K562 (cell line): ENCODE data around the gene BAD. TPM values are rescaled to one million over a fixed set of nuclear protein-coding genes. Genes with fewer than 3 reads are reported as not detected.
A peak's percentile ranks its signal among the peaks of the same experiment; 100 is the strongest.

Experiments used
- CEBPB ChIP-seq: fragments of 450-650 bp; IDR thresholded peaks from 2 replicates; pipeline ENCODE4 v1.6.1; 2016; ENCODE audit warnings: missing genetic modification characterization, missing compliant biosample characterization
- DMBX1 ChIP-seq: fragments of 250-450 bp; sonication (Bioruptor Pico); IDR thresholded peaks from 2 replicates; pipeline ENCODE4 v1.8.0; 2022; ENCODE audit warnings: inconsistent platforms, mild to moderate bottlenecking, moderate library complexity, borderline replicate concordance
- GABPA ChIP-seq: fragments of 200-800 bp; sonication (Bioruptor generic); conservative IDR thresholded peaks from 2 replicates; pipeline ENCODE4 v1.6.1; 2016; ENCODE audit warnings: low read depth, missing genetic modification characterization, missing compliant biosample characterization
- HMBOX1 ChIP-seq: sonication (generic); IDR thresholded peaks from 2 replicates; pipeline ENCODE4 v1.6.1; 2016
- MAX ChIP-seq: sonication (generic); formaldehyde crosslinking; IDR thresholded peaks from 2 replicates; pipeline ENCODE4 v1.9.0; 2022; ENCODE audit warnings: mild to moderate bottlenecking, missing genetic modification reagents
- MED1 ChIP-seq: sonication (generic); formaldehyde crosslinking; IDR thresholded peaks from 2 replicates; pipeline ENCODE4 v1.8.1; 2023; ENCODE audit warnings: missing genetic modification reagents, borderline replicate concordance
- MYBL2 ChIP-seq, 2 experiments: fragments of 450-650 bp in 1 of 2; sonication (generic) in 1 of 2; formaldehyde crosslinking in 1 of 2; IDR thresholded peaks; 2 replicates each; pipeline versions ENCODE4 v1.6.1 to v1.8.1; 2017 to 2022; ENCODE audit warnings: borderline replicate concordance in 1 of 2, inconsistent platforms in 1 of 2, low read depth in 1 of 2, mild to moderate bottlenecking in 1 of 2, missing genetic modification reagents in 1 of 2, moderate library complexity in 1 of 2
- MYC ChIP-seq, 2 experiments: fragments of 250-450 bp in 1 of 2; sonication (Bioruptor Pico) in 1 of 2; IDR thresholded peaks; 2 replicates each; pipeline versions ENCODE4 v1.5.1 to v1.6.1; 2012 to 2021; ENCODE audit warnings: low read depth in 2 of 2, borderline replicate concordance in 1 of 2, improper control_type of control experiment in 1 of 2, low read length in 1 of 2, mild to moderate bottlenecking in 1 of 2, moderate library complexity in 1 of 2
- OTX1 ChIP-seq: fragments of 450-650 bp; formaldehyde crosslinking; IDR thresholded peaks from 2 replicates; pipeline ENCODE4 v1.4.0; 2022; ENCODE audit warnings: mild to moderate bottlenecking
- ZBTB2 ChIP-seq: fragments of 450-650 bp; IDR thresholded peaks from 2 replicates; pipeline ENCODE4 v1.6.1; 2016; ENCODE audit warnings: antibody characterized with exemption
- ZBTB49 ChIP-seq: sonication (generic); formaldehyde crosslinking; IDR thresholded peaks from 2 replicates; pipeline ENCODE4 v1.8.0; 2022; ENCODE audit warnings: missing genetic modification reagents, mild to moderate bottlenecking, borderline replicate concordance
- polyA plus RNA-seq, 8 experiments: library from polyadenylated mRNA; depleted of rRNA in 4 of 8; stranded (reverse) in 5 of 8; unstranded in 3 of 8; fragments of >200 nt; fragmentation: Nextera tagmentation in 2 of 8; fragmentation: Illumina TruSeq in 1 of 8; extraction: Ambion mirVana in 2 of 8; extraction: Trizol in 1 of 8; gene quantifications; 2 replicates each; pipeline versions ENCODE4 v1.2.1 to v1.2.3, GENCODE V29; 2011 to 2014; ENCODE audit warnings: inconsistent platforms in 1 of 8, missing spikeins in 1 of 8
- total RNA-seq, 7 experiments: library from RNA; depleted of rRNA in 6 of 7; stranded (reverse); fragments of >200 nt in 6 of 7; fragmentation: Illumina TruSeq in 2 of 7; extraction: Trizol in 2 of 7; gene quantifications; 2 replicates each; pipeline versions ENCODE4 v1.2.1 to v1.2.3, GENCODE V29; 2011 to 2021; ENCODE audit warnings: low replicate concordance in 1 of 7

BAD gene
- total and polyA plus RNA-seq, 9 of the 15 experiments (the other 6 are each of a cell fraction or from before 2014, with no cell fraction given), result 0.61 to 45.6 (median 11.8) TPM

- TF ChIP-seq ZBTB2 (no peak), DMBX1 (CRISPR knock-in tag) (no peak), MYC (IDR thresholded peaks at IDR 0.05; ENCODE audit: low read depth, low read length) (no peak; the same call in 1 of the 2 replicates), MYC (CRISPR knock-in tag; IDR thresholded peaks at IDR 0.05; ENCODE audit: borderline replicate concordance, low read depth) (no peak), MED1 (CRISPR knock-in tag) (no peak), ZBTB49 (no peak), CEBPB (tag) (peak; percentile 88), MAX (CRISPR knock-in tag) (no peak), HMBOX1 (no peak), OTX1 (no peak), MYBL2 (IDR thresholded peaks at IDR 0.05; ENCODE audit: low read depth) (no peak), MYBL2 (CRISPR knock-in tag; IDR thresholded peaks at IDR 0.05; ENCODE audit: borderline replicate concordance) (no peak), GABPA (tag) (peak; percentile 46)
Measured at GRCh38 chr11:64305075-64305690, 20.7 kb upstream of the BAD start, which contains the start of gene ESRRA (continued).
